Stimulated activated CD4-positive, alpha-beta T cell treated with anti-CD3 and anti-CD28 coated beads, Interleukin-1b, Interleukin-23, amount 100 ng/mL, for 1 hour (primary cell): ENCODE data around the gene TYMS.

Source experiments
- DNase-seq, 2 donors: peaks; one replicate each; pipeline ENCODE4 v3.0.0-alpha.2; 2020; ENCODE audit warnings: low read depth in 2 of 2

TYMS gene

DNA sequence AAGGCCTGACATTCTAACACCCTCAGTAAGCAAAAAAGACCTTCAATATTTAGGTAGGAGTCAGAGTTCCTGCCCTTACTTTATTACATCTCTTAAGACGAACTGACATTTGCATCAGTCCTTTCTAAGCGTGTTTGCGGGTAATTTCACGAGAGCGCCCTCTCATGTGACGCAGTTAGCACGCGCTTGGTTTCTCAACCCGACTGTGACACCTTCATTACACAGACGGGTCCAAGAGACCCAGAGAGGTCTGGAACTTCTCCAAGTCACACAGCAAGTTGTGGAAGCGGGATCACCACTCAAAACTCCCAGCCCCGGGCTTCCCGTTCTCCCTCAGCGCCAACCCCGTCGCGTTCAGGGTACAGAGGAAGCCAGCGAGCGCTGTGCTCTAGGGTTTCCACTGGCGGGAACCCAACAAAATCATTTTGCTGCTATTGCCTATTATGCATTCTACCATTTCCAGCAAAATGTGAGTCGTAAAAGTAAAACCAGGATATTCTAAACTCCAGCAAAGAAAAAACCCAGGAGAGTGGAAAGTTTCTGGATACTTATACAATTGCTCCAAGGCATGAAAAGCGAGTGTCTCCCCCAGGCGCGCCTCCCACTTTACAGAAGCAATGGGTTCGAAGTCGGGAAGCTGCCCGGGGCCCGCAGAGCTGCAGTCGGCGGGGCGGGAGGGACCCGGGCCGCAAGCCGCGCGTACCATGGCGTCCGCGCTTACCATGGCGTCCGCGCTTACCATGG lies 54.4 kb downstream of the TYMS start:
- peak; percentile 30 to 38 for DNase-seq

DNA sequence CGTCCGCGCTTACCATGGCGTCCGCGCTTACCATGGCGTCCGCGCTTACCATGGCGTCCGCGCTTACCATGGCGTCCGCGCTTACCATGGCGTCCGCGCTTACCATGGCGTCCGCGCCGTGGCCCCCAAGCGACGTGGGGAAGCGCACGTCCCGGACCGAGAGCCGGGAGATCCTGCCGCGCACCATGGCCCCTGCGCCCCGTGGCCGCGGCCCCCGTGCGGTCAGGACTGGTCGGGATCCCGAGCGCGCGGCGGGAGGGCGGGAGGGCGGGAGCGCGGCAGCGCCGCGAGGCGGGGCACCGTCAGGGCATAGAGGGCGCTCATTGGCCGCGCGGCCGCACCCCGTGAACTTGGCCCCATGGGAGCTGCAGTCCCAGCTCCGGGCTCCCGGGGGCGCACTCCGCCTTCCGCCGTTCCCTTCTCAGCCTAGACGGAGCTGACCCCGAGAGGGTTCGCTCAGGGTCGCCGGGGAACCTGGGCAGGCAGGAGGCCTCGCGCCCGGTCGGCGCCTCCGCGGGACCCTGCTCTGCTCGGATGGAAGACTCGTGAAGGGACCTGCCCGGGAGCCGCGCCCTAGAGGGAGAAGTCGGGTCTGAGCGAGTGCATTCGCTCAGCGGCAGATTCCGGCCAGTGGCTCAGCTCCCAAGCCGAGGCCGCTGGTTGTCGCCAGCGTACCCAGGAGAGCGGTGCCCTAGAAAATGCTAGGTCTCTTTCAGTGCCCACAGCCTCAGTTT lies 55.1 kb downstream of the TYMS start, which contains the start of gene ENOSF1:
Gene ENOSF1, minus strand, starts transcription at position 230 of the 734 bp plus-strand sequence. Its CDS starts 43 bp downstream, at position 187.
- DNase-seq: peak; percentile 35 to 81

DNA sequence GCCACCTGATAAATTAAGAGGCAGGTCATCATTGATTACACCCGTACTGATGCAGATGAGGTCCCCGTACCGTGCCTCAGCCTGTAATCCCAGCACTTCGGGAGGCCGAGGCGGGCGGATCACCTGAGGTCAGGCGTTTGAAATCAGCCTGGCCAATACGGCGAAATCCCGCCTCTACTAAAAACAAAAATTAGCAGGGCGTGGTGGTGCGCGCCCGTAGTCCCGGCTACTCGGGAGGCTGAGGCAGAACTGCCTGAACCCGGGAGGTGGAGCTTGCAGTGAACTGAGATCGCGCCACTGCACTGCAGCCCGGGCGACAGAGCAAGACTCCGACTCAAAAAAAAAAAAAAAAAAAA lies 55.7 kb downstream of the TYMS start:
- no peak for DNase-seq

DNA sequence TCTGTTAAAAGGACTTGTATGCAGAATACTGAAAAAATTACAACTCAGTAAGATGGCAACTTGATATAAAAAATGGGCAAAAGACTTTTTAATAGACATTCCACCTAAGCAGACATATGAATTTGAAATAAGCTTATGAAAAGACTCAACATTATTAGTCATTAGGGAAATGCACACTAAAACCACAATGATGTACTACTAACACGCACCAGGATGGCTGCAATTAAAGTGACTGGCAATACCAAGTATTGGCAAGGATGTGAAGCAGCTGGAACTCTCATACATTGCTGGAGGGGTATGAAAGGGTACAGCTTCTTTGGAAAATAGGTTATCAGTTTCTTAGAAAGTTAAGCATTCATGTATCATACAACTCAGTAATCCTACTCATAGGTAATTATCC lies 58.2 kb downstream of the TYMS start:
- no peak for DNase-seq

DNA sequence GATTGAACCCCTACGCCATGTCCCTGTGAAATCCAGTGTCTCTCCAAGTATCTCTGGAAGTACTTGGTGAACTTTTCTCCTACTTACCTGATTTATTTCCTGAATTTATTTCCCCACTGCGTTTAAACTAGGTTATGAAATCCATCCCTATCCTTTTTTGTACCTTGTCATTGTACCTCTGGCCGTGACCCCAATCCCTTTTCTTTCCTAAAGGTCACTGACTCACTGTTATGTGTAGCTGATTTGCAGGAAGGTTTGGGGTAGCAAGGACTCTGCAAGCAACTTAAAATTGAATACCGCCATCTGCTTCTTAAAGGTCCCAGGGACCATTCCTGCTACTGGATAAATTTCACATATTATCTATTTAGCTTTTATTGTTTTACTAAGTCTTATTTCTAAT lies 59.5 kb downstream of the TYMS start:
- DNase-seq: no peak
